Measurements from ENCODE around the gene ZNF175.

The ZNF175 gene

GRCh38 chr19:51549533-51550324 is 21.4 kb upstream of the ZNF175 start:
- Histone ChIP-seq H3K36me3 (ENCODE audit: control insufficient read depth in 5 of 5, insufficient read depth in 5 of 5, low read length in 5 of 5) (no peaks in the 10 kb centered on the region), H3K27ac (ENCODE audit: low read depth, low read length) (no peak overlapping the region), H3K4me1 (ENCODE audit: control insufficient read depth in 5 of 5, insufficient read depth in 5 of 5, low read length in 5 of 5) (no peaks in the 10 kb centered on the region), H3K4me3 (ENCODE audit: low read depth in 1 of 5, low read length in 5 of 5) (no peak overlapping the region), H3K9ac (ENCODE audit: low read length in 5 of 5) (no peak overlapping the region), H3K27me3 (ENCODE audit: control insufficient read depth in 5 of 5, insufficient read depth in 4 of 5, low read length in 5 of 5) (peaks cover 3 to 25% (median 8%) of the 10 kb centered on the region in 5 donors), H3K9me3 (ENCODE audit: control insufficient read depth in 5 of 5, low read length in 5 of 5) (no peaks in the 10 kb centered on the region)

- no peak overlapping the region for H3K4me3 ChIP-seq (ENCODE audit: low read depth in 1 of 5, low read length in 5 of 5)
- no peaks in the 10 kb centered on the region for H3K4me1 ChIP-seq (ENCODE audit: control insufficient read depth in 5 of 5, insufficient read depth in 5 of 5, low read length in 5 of 5)
- H3K27me3 ChIP-seq (ENCODE audit: control insufficient read depth in 5 of 5, insufficient read depth in 4 of 5, low read length in 5 of 5) = peaks cover 0 to 21% (median 7%) of the 10 kb centered on the region in 5 donors
- no peaks in the 10 kb centered on the region for H3K9me3 ChIP-seq (ENCODE audit: control insufficient read depth in 5 of 5, low read length in 5 of 5)
- H3K27ac ChIP-seq (ENCODE audit: low read depth, low read length) = no peak overlapping the region
- H3K36me3 ChIP-seq (ENCODE audit: control insufficient read depth in 5 of 5, insufficient read depth in 5 of 5, low read length in 5 of 5) = no peaks in the 10 kb centered on the region
- H3K9ac ChIP-seq (ENCODE audit: low read length in 5 of 5) = no peak overlapping the region
Measured at GRCh38 chr19:51550848-51551672, 20.0 kb upstream of the ZNF175 start.

GRCh38 chr19:51551673-51552432 is 19.2 kb upstream of the ZNF175 start:
- H3K36me3 ChIP-seq (ENCODE audit: control insufficient read depth in 5 of 5, insufficient read depth in 5 of 5, low read length in 5 of 5) = no peaks in the 10 kb centered on the region
- no peak overlapping the region for H3K4me3 ChIP-seq (ENCODE audit: low read depth in 1 of 5, low read length in 5 of 5)
- no peaks in the 10 kb centered on the region for H3K9me3 ChIP-seq (ENCODE audit: control insufficient read depth in 5 of 5, low read length in 5 of 5)
- no peak overlapping the region for H3K9ac ChIP-seq (ENCODE audit: low read length in 5 of 5)
- H3K27ac ChIP-seq (ENCODE audit: low read depth, low read length) = no peak overlapping the region
- no peaks in the 10 kb centered on the region for H3K4me1 ChIP-seq (ENCODE audit: control insufficient read depth in 5 of 5, insufficient read depth in 5 of 5, low read length in 5 of 5)
- H3K27me3 ChIP-seq (ENCODE audit: control insufficient read depth in 5 of 5, insufficient read depth in 4 of 5, low read length in 5 of 5) = peaks cover 0 to 19% (median 4%) of the 10 kb centered on the region in 5 donors

- Histone ChIP-seq H3K9me3 (ENCODE audit: control insufficient read depth in 5 of 5, low read length in 5 of 5) (no peaks in the 10 kb centered on the region), H3K36me3 (ENCODE audit: control insufficient read depth in 5 of 5, insufficient read depth in 5 of 5, low read length in 5 of 5) (no peaks in the 10 kb centered on the region), H3K27me3 (ENCODE audit: control insufficient read depth in 5 of 5, insufficient read depth in 4 of 5, low read length in 5 of 5) (peaks cover 0 to 14% (median 4%) of the 10 kb centered on the region in 5 donors), H3K4me1 (ENCODE audit: control insufficient read depth in 5 of 5, insufficient read depth in 5 of 5, low read length in 5 of 5) (no peaks in the 10 kb centered on the region), H3K9ac (ENCODE audit: low read length in 5 of 5) (no peak overlapping the region), H3K27ac (ENCODE audit: low read depth, low read length) (no peak overlapping the region), H3K4me3 (ENCODE audit: low read depth in 1 of 5, low read length in 5 of 5) (no peak overlapping the region)
Measured at GRCh38 chr19:51552608-51552995, 18.5 kb upstream of the ZNF175 start.

GRCh38 chr19:51552996-51553725 is 17.9 kb upstream of the ZNF175 start:
- no peaks in the 10 kb centered on the region for H3K4me1 ChIP-seq (ENCODE audit: control insufficient read depth in 5 of 5, insufficient read depth in 5 of 5, low read length in 5 of 5)
- H3K27ac ChIP-seq (ENCODE audit: low read depth, low read length) = no peak overlapping the region
- H3K36me3 ChIP-seq (ENCODE audit: control insufficient read depth in 5 of 5, insufficient read depth in 5 of 5, low read length in 5 of 5) = no peaks in the 10 kb centered on the region
- no peaks in the 10 kb centered on the region for H3K9me3 ChIP-seq (ENCODE audit: control insufficient read depth in 5 of 5, low read length in 5 of 5)
- H3K4me3 ChIP-seq (ENCODE audit: low read depth in 1 of 5, low read length in 5 of 5) = no peak overlapping the region
- peaks cover 0 to 14% (median 4%) of the 10 kb centered on the region in 5 donors for H3K27me3 ChIP-seq (ENCODE audit: control insufficient read depth in 5 of 5, insufficient read depth in 4 of 5, low read length in 5 of 5)
- H3K9ac ChIP-seq (ENCODE audit: low read length in 5 of 5) = no peak overlapping the region

GRCh38 chr19:51559240-51559639 is 11.8 kb upstream of the ZNF175 start:
- peaks cover 5 to 23% (median 18%) of the 10 kb centered on the region in 5 donors for H3K27me3 ChIP-seq (ENCODE audit: control insufficient read depth in 5 of 5, insufficient read depth in 4 of 5, low read length in 5 of 5)

GRCh38 chr19:51560339-51560738 is 10.7 kb upstream of the ZNF175 start:
- Histone ChIP-seq H3K4me1 (ENCODE audit: control insufficient read depth in 5 of 5, insufficient read depth in 5 of 5, low read length in 5 of 5) (no peaks in the 10 kb centered on the region), H3K36me3 (ENCODE audit: control insufficient read depth in 5 of 5, insufficient read depth in 5 of 5, low read length in 5 of 5) (no peaks in the 10 kb centered on the region), H3K9me3 (ENCODE audit: control insufficient read depth in 5 of 5, low read length in 5 of 5) (no peaks in the 10 kb centered on the region), H3K9ac (ENCODE audit: low read length in 5 of 5) (no peak overlapping the region), H3K27ac (ENCODE audit: low read depth, low read length) (no peak overlapping the region), H3K27me3 (ENCODE audit: control insufficient read depth in 5 of 5, insufficient read depth in 4 of 5, low read length in 5 of 5) (peaks cover 14 to 33% (median 24%) of the 10 kb centered on the region in 5 donors), H3K4me3 (ENCODE audit: low read depth in 1 of 5, low read length in 5 of 5) (no peak overlapping the region)

More at GRCh38 chr19:51559240-51559639, 11.8 kb upstream of the ZNF175 start:
- no peaks in the 10 kb centered on the region for H3K36me3 ChIP-seq (ENCODE audit: control insufficient read depth in 5 of 5, insufficient read depth in 5 of 5, low read length in 5 of 5)
- H3K9ac ChIP-seq (ENCODE audit: low read length in 5 of 5) = no peak overlapping the region
- H3K4me3 ChIP-seq (ENCODE audit: low read depth in 1 of 5, low read length in 5 of 5) = no peak overlapping the region
- H3K27ac ChIP-seq (ENCODE audit: low read depth, low read length) = no peak overlapping the region
- no peaks in the 10 kb centered on the region for H3K9me3 ChIP-seq (ENCODE audit: control insufficient read depth in 5 of 5, low read length in 5 of 5)
- no peaks in the 10 kb centered on the region for H3K4me1 ChIP-seq (ENCODE audit: control insufficient read depth in 5 of 5, insufficient read depth in 5 of 5, low read length in 5 of 5)

GRCh38 chr19:51564791-51565190 is 6.3 kb upstream of the ZNF175 start:
- no peaks in the 10 kb centered on the region for H3K4me1 ChIP-seq (ENCODE audit: control insufficient read depth in 5 of 5, insufficient read depth in 5 of 5, low read length in 5 of 5)
- no peaks in the 10 kb centered on the region for H3K9me3 ChIP-seq (ENCODE audit: control insufficient read depth in 5 of 5, low read length in 5 of 5)
- peaks cover 16 to 29% (median 24%) of the 10 kb centered on the region in 5 donors for H3K27me3 ChIP-seq (ENCODE audit: control insufficient read depth in 5 of 5, insufficient read depth in 4 of 5, low read length in 5 of 5)
- no peak overlapping the region for H3K27ac ChIP-seq (ENCODE audit: low read depth, low read length)
- no peak overlapping the region for H3K4me3 ChIP-seq (ENCODE audit: low read depth in 1 of 5, low read length in 5 of 5)
- no peaks in the 10 kb centered on the region for H3K36me3 ChIP-seq (ENCODE audit: control insufficient read depth in 5 of 5, insufficient read depth in 5 of 5, low read length in 5 of 5)
- H3K9ac ChIP-seq (ENCODE audit: low read length in 5 of 5) = no peak overlapping the region

GRCh38 chr19:51565583-51565982 is 5.5 kb upstream of the ZNF175 start:
- H3K36me3 ChIP-seq (ENCODE audit: control insufficient read depth in 5 of 5, insufficient read depth in 5 of 5, low read length in 5 of 5) = no peaks in the 10 kb centered on the region
- H3K27me3 ChIP-seq (ENCODE audit: control insufficient read depth in 5 of 5, insufficient read depth in 4 of 5, low read length in 5 of 5) = peaks cover 16 to 23% (median 17%) of the 10 kb centered on the region in 5 donors
- no peak overlapping the region for H3K4me3 ChIP-seq (ENCODE audit: low read depth in 1 of 5, low read length in 5 of 5)
- H3K9ac ChIP-seq (ENCODE audit: low read length in 5 of 5) = no peak overlapping the region
- H3K9me3 ChIP-seq (ENCODE audit: control insufficient read depth in 5 of 5, low read length in 5 of 5) = no peaks in the 10 kb centered on the region
- H3K4me1 ChIP-seq (ENCODE audit: control insufficient read depth in 5 of 5, insufficient read depth in 5 of 5, low read length in 5 of 5) = peaks cover 0 to 1% (median 0%) of the 10 kb centered on the region in 5 donors
- H3K27ac ChIP-seq (ENCODE audit: low read depth, low read length) = no peak overlapping the region

All from subcutaneous abdominal adipose tissue (tissue), 5 donors.